A549 (cell line): ENCODE measurements around the gene PTPN4. TPM values are rescaled to one million over a fixed set of nuclear protein-coding genes. Genes with fewer than 3 reads are reported as not detected.
A peak's percentile ranks its signal among the peaks of the same experiment; 100 is the strongest.

Experiments
- ATAC-seq, 2 experiments: fragments of 200-7000 bp in 1 of 2; fragments of >200 bp in 1 of 2; cut with Nextera tagmentation in 1 of 2; cut with Tn5 transposase in 1 of 2; 3 replicates each; pipeline versions ENCODE4 v1.8.0 to v1.9.1; 2018 to 2020; ENCODE audit warnings: mild to moderate bottlenecking in 1 of 2, moderate library complexity in 1 of 2
- CTCF ChIA-PET: fragments of 300-600 bp; sonication (Branson Sonifier 250); formaldehyde crosslinking; extraction: SDS; loops from one replicate; lab custom pipeline; 2021; ENCODE audit warnings: antibody characterized with exemption, inconsistent platforms; lab: Yijun Ruan, JAX
- POLR2A ChIA-PET: fragments of 350-600 bp; formaldehyde crosslinking; extraction: SDS; loops from one replicate; lab custom pipeline; 2021; ENCODE audit warnings: antibody characterized with exemption, inconsistent platforms; lab: Yijun Ruan, JAX
- DNase-seq, 2 experiments: peaks; one replicate each; pipeline versions ENCODE4 v3.0.0 to v3.0.0-alpha.2; 2011 to 2016; ENCODE audit warnings: low read depth in 1 of 2, low spot score in 1 of 2
- FAIRE-seq: peaks from 2 replicates; lab custom pipeline; 2011; peaks lifted over from hg19 to GRCh38; lab: Jason Lieb, UNC
- H3K27ac ChIP-seq, 2 experiments: fragments of >200 bp; sonication (Bioruptor Twin); formaldehyde crosslinking; 3 replicates each; pipeline ENCODE4 v1.5.1; 2016 to 2017
- H3K4me1 ChIP-seq: fragments of >200 bp; sonication (Bioruptor Twin); formaldehyde crosslinking; 3 replicates; pipeline ENCODE4 v1.6.1; 2016
- H3K4me2 ChIP-seq: fragments of >200 bp; sonication (Bioruptor Twin); formaldehyde crosslinking; 3 replicates; pipeline ENCODE4 v1.6.1; 2016
- H3K4me3 ChIP-seq: fragments of >200 bp; sonication (Bioruptor Twin); formaldehyde crosslinking; 3 replicates; pipeline ENCODE4 v1.5.1; 2016
- H3K9me3 ChIP-seq: fragments of >200 bp; sonication (Bioruptor Twin); formaldehyde crosslinking; 3 replicates; pipeline ENCODE4 v1.6.1; 2016
- CHD4 ChIP-seq: fragments of 200-600 bp; sonication (generic); IDR thresholded peaks from 2 replicates; pipeline ENCODE4 v1.6.1; 2016; ENCODE audit warnings: antibody characterized with exemption, mild to moderate bottlenecking, borderline replicate concordance
- CTCF ChIP-seq: fragments of >200 bp; sonication (Bioruptor Twin); formaldehyde crosslinking; IDR thresholded peaks from 3 replicates; pipeline ENCODE4 v1.5.1; 2016
- EHMT2 ChIP-seq: fragments of 200-600 bp; sonication (generic); IDR thresholded peaks from 2 replicates; pipeline ENCODE4 v1.6.1; 2016; ENCODE audit warnings: antibody characterized with exemption, low read depth, mild to moderate bottlenecking, moderate library complexity
- FOSB ChIP-seq: fragments of 250-450 bp; sonication (Bioruptor Pico); IDR thresholded peaks from 2 replicates; pipeline ENCODE4 v1.5.0; 2020; ENCODE audit warnings: mild to moderate bottlenecking, moderate library complexity
- HDAC2 ChIP-seq: fragments of 200-600 bp; sonication (generic); IDR thresholded peaks from 2 replicates; pipeline ENCODE4 v1.6.1; 2016
- HEYL ChIP-seq: fragments of 250-450 bp; sonication (Bioruptor Pico); IDR thresholded peaks from 2 replicates; pipeline ENCODE4 v1.8.0; 2021; ENCODE audit warnings: mild to moderate bottlenecking, moderate library complexity
- MAFK ChIP-seq: fragments of 450-650 bp; IDR thresholded peaks from 2 replicates; pipeline ENCODE4 v1.6.1; 2014; ENCODE audit not compliant: partially characterized antibody
- MYC ChIP-seq: IDR thresholded peaks from 2 replicates; pipeline ENCODE4 v1.6.1; 2012; ENCODE audit warnings: mild to moderate bottlenecking, inconsistent platforms, low read length, improper control_type of control experiment, borderline replicate concordance
- NPAS2 ChIP-seq: fragments of 250-450 bp; sonication (Bioruptor Pico); IDR thresholded peaks from 2 replicates; pipeline ENCODE4 v1.8.0; 2022; ENCODE audit warnings: mild to moderate bottlenecking, moderate library complexity, borderline replicate concordance
- POLR2A ChIP-seq: IDR thresholded peaks from 2 replicates; pipeline ENCODE4 v1.6.1; 2012; ENCODE audit warnings: mild to moderate bottlenecking, low read length
- RAD21 ChIP-seq, 2 experiments: fragments of >200 bp in 1 of 2; sonication (Bioruptor Twin) in 1 of 2; formaldehyde crosslinking in 1 of 2; IDR thresholded peaks in 1 of 2; conservative IDR thresholded peaks in 1 of 2; 2 replicates in 1 of 2; 3 replicates in 1 of 2; pipeline ENCODE4 v1.6.1; 2012 to 2018; ENCODE audit warnings: inconsistent platforms in 1 of 2
- RFX5 ChIP-seq: fragments of 450-650 bp; IDR thresholded peaks from 2 replicates; pipeline ENCODE4 v1.7.1; 2014; ENCODE audit warnings: antibody characterized with exemption, mild to moderate bottlenecking, moderate library complexity
- RNF2 ChIP-seq: fragments of 200-600 bp; sonication (generic); IDR thresholded peaks from 2 replicates; pipeline ENCODE4 v1.6.1; 2016; ENCODE audit warnings: low read depth, mild to moderate bottlenecking, antibody characterized with exemption, moderate library complexity, borderline replicate concordance
- SMC3 ChIP-seq: fragments of >200 bp; sonication (Bioruptor Twin); formaldehyde crosslinking; IDR thresholded peaks from 3 replicates; pipeline ENCODE4 v1.6.1; 2018; ENCODE audit warnings: inconsistent platforms
- SREBF2 ChIP-seq: fragments of 450-650 bp; IDR thresholded peaks from 2 replicates; pipeline ENCODE4 v1.6.1; 2014; ENCODE audit warnings: mild to moderate bottlenecking, moderate library complexity
- ZFP36 ChIP-seq: fragments of 450-650 bp; IDR thresholded peaks from 2 replicates; pipeline ENCODE4 v1.6.1; 2014; ENCODE audit warnings: borderline replicate concordance; ENCODE audit not compliant: partially characterized antibody
- WGBS: methylation state at CpG from one replicate; pipeline ENCODE4 v1.1.6; 2017; ENCODE audit errors: missing lambda C conversion rate; 5-methylcytosine and 5-hydroxymethylcytosine counted together
- polyA plus RNA-seq, 4 experiments: library from polyadenylated mRNA; depleted of rRNA in 3 of 4; stranded (reverse); fragments of >200 nt; fragmentation: RNase III in 1 of 4; extraction: RNeasy Plus Mini Kit Qiagen cat#74134 plus additional on column Dnase treatment in 1 of 4; gene quantifications; 2 replicates in 3 of 4; 3 replicates in 1 of 4; pipeline ENCODE4 v1.2.3, GENCODE V29; 2011 to 2017
- TF ChIP-seq, protein P1 (sequence below): fragments of 200-600 bp; sonication (generic); IDR thresholded peaks from 2 replicates; pipeline ENCODE4 v1.6.1; 2016; ENCODE audit warnings: antibody characterized with exemption, mild to moderate bottlenecking, moderate library complexity
- TF ChIP-seq, protein P2 (sequence below): IDR thresholded peaks from 2 replicates; pipeline ENCODE4 v1.6.1; 2012
- TF ChIP-seq, protein P3 (sequence below): fragments of 250-450 bp; sonication (Bioruptor Pico); IDR thresholded peaks from 2 replicates; pipeline ENCODE4 v1.5.0; 2020; ENCODE audit warnings: low read depth, mild to moderate bottlenecking, moderate library complexity

PTPN4 gene
- polyA plus RNA-seq, 2 of the 4 experiments (the other 2 are of a cell fraction) = 14.5 to 36.6 TPM

DNA sequence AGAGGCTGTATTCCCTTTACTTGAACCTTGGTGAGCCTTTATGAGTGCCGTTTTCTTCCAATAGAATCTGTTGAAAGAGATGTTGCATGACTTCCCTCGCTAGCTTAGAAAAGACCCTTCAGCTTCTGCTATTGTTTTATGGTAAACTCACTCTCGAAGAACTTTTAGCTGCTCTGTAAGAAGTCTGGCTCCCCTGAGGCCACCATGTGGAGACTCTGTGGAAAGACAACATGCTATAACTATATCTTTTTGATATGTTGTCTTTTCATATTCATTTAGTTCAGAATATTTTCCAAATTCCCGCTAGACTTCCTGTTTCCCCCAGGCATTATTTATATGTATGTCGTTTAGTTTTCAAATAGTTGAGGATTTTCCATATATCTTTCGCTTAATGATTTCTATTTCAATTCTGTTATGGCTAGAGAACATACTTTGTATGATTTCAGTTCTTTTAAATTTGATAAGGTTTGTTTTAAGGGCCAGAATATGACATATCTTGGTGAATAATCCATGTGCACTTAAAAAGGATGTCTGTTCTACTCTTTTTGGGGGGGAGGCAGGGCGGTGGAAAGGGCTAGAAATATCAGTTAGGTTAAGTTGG, 64.1 kb downstream of the PTPN4 start:
- H3K4me1 ChIP-seq = peaks cover 24% of the 10 kb centered on the region
- FAIRE-seq (no peak), ATAC-seq (peak; percentile 77 to 83; a peak in 5 of 6 replicates), DNase-seq (peak; percentile 31 to 53)
- CTCF ChIA-PET = interaction anchor here (0.6 to 4.8 kb wide), 18 partner anchors 9 to 132 kb away, joined by 3 to 35 read pairs (median 4); no protein-coding TSS in a partner anchor
- POLR2A ChIA-PET = interaction anchor here (0.8 kb wide), 1 partner anchor 64 kb away, joined by 4 read pairs; the partner anchor contains the start of gene PTPN4
- no peaks in the 10 kb centered on the region for H3K9me3 ChIP-seq
- no peak overlapping the region for H3K4me2 ChIP-seq
- TF ChIP-seq, protein P1, sequence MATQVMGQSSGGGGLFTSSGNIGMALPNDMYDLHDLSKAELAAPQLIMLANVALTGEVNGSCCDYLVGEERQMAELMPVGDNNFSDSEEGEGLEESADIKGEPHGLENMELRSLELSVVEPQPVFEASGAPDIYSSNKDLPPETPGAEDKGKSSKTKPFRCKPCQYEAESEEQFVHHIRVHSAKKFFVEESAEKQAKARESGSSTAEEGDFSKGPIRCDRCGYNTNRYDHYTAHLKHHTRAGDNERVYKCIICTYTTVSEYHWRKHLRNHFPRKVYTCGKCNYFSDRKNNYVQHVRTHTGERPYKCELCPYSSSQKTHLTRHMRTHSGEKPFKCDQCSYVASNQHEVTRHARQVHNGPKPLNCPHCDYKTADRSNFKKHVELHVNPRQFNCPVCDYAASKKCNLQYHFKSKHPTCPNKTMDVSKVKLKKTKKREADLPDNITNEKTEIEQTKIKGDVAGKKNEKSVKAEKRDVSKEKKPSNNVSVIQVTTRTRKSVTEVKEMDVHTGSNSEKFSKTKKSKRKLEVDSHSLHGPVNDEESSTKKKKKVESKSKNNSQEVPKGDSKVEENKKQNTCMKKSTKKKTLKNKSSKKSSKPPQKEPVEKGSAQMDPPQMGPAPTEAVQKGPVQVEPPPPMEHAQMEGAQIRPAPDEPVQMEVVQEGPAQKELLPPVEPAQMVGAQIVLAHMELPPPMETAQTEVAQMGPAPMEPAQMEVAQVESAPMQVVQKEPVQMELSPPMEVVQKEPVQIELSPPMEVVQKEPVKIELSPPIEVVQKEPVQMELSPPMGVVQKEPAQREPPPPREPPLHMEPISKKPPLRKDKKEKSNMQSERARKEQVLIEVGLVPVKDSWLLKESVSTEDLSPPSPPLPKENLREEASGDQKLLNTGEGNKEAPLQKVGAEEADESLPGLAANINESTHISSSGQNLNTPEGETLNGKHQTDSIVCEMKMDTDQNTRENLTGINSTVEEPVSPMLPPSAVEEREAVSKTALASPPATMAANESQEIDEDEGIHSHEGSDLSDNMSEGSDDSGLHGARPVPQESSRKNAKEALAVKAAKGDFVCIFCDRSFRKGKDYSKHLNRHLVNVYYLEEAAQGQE = no peak
- TF ChIP-seq HDAC2 (no peak), EHMT2 (no peak), RAD21 (conservative IDR thresholded peaks at IDR 0.05 in 1 of 2, IDR thresholded peaks at IDR 0.05 in 1 of 2) (peak; percentile 63 to 68; a peak in 4 of 5 replicates), SREBF2 (no peak), FOSB (no peak), RNF2 (no peak), HEYL (CRISPR knock-in tag) (no peak), CHD4 (no peak), RFX5 (no peak), NPAS2 (CRISPR knock-in tag) (no peak), SMC3 (peak; percentile 87), POLR2A (no peak), CTCF (peak; percentile 63), MAFK (no peak), MYC (no peak), ZFP36 (no peak)
- TF ChIP-seq, protein P2, sequence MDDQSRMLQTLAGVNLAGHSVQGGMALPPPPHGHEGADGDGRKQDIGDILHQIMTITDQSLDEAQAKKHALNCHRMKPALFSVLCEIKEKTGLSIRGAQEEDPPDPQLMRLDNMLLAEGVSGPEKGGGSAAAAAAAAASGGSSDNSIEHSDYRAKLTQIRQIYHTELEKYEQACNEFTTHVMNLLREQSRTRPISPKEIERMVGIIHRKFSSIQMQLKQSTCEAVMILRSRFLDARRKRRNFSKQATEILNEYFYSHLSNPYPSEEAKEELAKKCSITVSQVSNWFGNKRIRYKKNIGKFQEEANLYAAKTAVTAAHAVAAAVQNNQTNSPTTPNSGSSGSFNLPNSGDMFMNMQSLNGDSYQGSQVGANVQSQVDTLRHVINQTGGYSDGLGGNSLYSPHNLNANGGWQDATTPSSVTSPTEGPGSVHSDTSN = no peak
- TF ChIP-seq, protein P3, sequence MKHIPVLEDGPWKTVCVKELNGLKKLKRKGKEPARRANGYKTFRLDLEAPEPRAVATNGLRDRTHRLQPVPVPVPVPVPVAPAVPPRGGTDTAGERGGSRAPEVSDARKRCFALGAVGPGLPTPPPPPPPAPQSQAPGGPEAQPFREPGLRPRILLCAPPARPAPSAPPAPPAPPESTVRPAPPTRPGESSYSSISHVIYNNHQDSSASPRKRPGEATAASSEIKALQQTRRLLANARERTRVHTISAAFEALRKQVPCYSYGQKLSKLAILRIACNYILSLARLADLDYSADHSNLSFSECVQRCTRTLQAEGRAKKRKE (CRISPR knock-in tag) = no peak
- TF ChIP-seq, all 56 proteins: peak for 3
- Histone ChIP-seq H3K27ac (no peak overlapping the region), H3K4me3 (no peak overlapping the region)
- 25% methylated on average over 7 of the region's 7 CpGs for WGBS
